ENCODE results near the gene RFT1. TPM values are rescaled to one million over a fixed set of nuclear protein-coding genes. Genes with fewer than 3 reads are reported as not detected.

RFT1 gene
- total and polyA plus RNA-seq, 2 of the 13 experiments (the other 11 are each of a cell fraction or from before 2014, with no cell fraction given): 23.2 to 37.0 TPM

- no peak for TF ChIP-seq HMGXB3 (CRISPR knock-in tag; IDR thresholded peaks at IDR 0.05; ENCODE audit: borderline replicate concordance)
- no peak for TF ChIP-seq ZNF597 (CRISPR knock-in tag; IDR thresholded peaks at IDR 0.05)
- TF ChIP-seq ZZZ3 (CRISPR knock-in tag; IDR thresholded peaks at IDR 0.05; ENCODE audit: borderline replicate concordance): no peak
- no peak for TF ChIP-seq ZSCAN22 (CRISPR knock-in tag; IDR thresholded peaks at IDR 0.05)
- no peak for TF ChIP-seq ZNF589 (CRISPR knock-in tag; conservative IDR thresholded peaks at IDR 0.05)
Observed at GRCh38 chr3:53083949-53084309, 46.3 kb downstream of the RFT1 start (continued).

GRCh38 chr3:53083521-53083920 lies 46.7 kb downstream of the RFT1 start:
- WGBS (ENCODE audit: low lambda C conversion rate): 72% methylated on average over 8 of the region's 8 CpGs
- Histone ChIP-seq H3K27ac (ENCODE audit: extremely low read length, insufficient read depth, low read length) (no peak overlapping the region), H4K20me1 (ENCODE audit: insufficient read depth, low read length) (no peaks in the 10 kb centered on the region), H3K27me3 (ENCODE audit: control insufficient read depth in 1 of 2, insufficient read depth in 2 of 2, low read length in 2 of 2) (no peaks in the 10 kb centered on the region), H3K9me3 (ENCODE audit: low read length) (no peaks in the 10 kb centered on the region), H3K4me3 (replicated peaks in 1 of 3; ENCODE audit: insufficient read depth in 1 of 3, low read depth in 2 of 3, low read length in 3 of 3) (no peak overlapping the region), H2AFZ (ENCODE audit: low read length) (no peak overlapping the region), H3K9ac (ENCODE audit: insufficient read depth, low read depth, low read length) (no peak overlapping the region), H3K36me3 (replicated peaks in 1 of 2; ENCODE audit: control insufficient read depth in 1 of 2, insufficient read depth in 2 of 2, low read length in 2 of 2) (no peaks in the 10 kb centered on the region), H3K4me1 (ENCODE audit: insufficient read depth, low read length) (peaks cover 19% of the 10 kb centered on the region), H3K4me2 (ENCODE audit: low read depth, low read length) (peak overlapping the region; percentile 56; the same call in 1 of the 2 replicates), H3K79me2 (ENCODE audit: insufficient read depth, low read length) (no peaks in the 10 kb centered on the region)
- ChIA-PET POLR2A (interaction anchor here (0.8 to 1.3 kb wide), 2 partner anchors 8 to 10 kb away, joined by 3 read pairs; no protein-coding TSS in a partner anchor), CTCF (ENCODE audit: low intra/inter-chr PET ratio, low total read pairs) (no interaction called here)
- ATAC-seq: no peak
- BruUV-seq (replicated peaks): no TSS peak
- TF ChIP-seq ZNF724P (CRISPR knock-in tag; IDR thresholded peaks at IDR 0.05; ENCODE audit: borderline replicate concordance): no peak
- no peak for TF ChIP-seq ZMYM3 (CRISPR knock-in tag; IDR thresholded peaks at IDR 0.05)
- TF ChIP-seq CSRNP1 (CRISPR knock-in tag; IDR thresholded peaks at IDR 0.05): no peak
- TF ChIP-seq ZNF780A (CRISPR knock-in tag; IDR thresholded peaks at IDR 0.05): no peak
- TF ChIP-seq ZNF781 (CRISPR knock-in tag; IDR thresholded peaks at IDR 0.05; ENCODE audit: borderline replicate concordance, not compliant biosample characterization): no peak
- TF ChIP-seq ZNF224 (CRISPR knock-in tag; IDR thresholded peaks at IDR 0.05): no peak
- FAIRE-seq: no peak
- in situ Hi-C loops (cut with HindIII; ENCODE audit: extremely low pct_ligation_motif_present, low pct_unique_long_range_greater_than_20kb) (no loop called here), intact Hi-C loops (cut with micrococcal nuclease; ENCODE audit: unreplicated experiment) (no loop called here)
- DNase-seq (ENCODE audit: low spot score): no peak
